SU-DHL-6 (cell line): Measurements from ENCODE around the gene BRSK2.

Experiments
- H2AFZ ChIP-seq: fragments of 200-600 bp; sonication (generic); 2 replicates; pipeline ENCODE4 v1.6.1; 2014; ENCODE audit warnings: low read depth, mild to moderate bottlenecking, moderate library complexity, mixed read lengths, antibody characterized with exemption, low read length; ENCODE audit not compliant: severe bottlenecking
- H3F3A ChIP-seq: fragments of 200-600 bp; shearing (Covaris generic); 2 replicates; pipeline ENCODE4 v1.6.0; 2016; ENCODE audit warnings: antibody characterized with exemption, mild to moderate bottlenecking; ENCODE audit not compliant: insufficient read depth
- H3K27ac ChIP-seq: fragments of 200-600 bp; sonication (generic); 2 replicates; pipeline ENCODE4 v1.5.1; 2016; ENCODE audit warnings: low read depth, mild to moderate bottlenecking, low read length, moderate library complexity, mixed read lengths
- H3K27me3 ChIP-seq: fragments of 200-600 bp; sonication (generic), shearing (Covaris generic); 2 replicates; pipeline ENCODE4 v1.6.0; 2014; ENCODE audit warnings: mild to moderate bottlenecking, low read length
- H3K36me3 ChIP-seq: fragments of 200-600 bp; sonication (generic); 2 replicates; pipeline ENCODE4 v1.6.1; 2014; ENCODE audit warnings: mild to moderate bottlenecking, low read length, mixed read lengths
- H3K4me2 ChIP-seq: fragments of 300-600, 200-600 bp; shearing (Covaris generic), sonication (generic); 2 replicates; pipeline ENCODE4 v1.6.0; 2014; ENCODE audit warnings: low read length, low read depth, mild to moderate bottlenecking; ENCODE audit not compliant: poor library complexity, severe bottlenecking
- H3K4me3 ChIP-seq: fragments of 200-600 bp; sonication (generic); 2 replicates; pipeline ENCODE4 v1.5.1; 2014; ENCODE audit warnings: antibody characterized with exemption, low read length, mild to moderate bottlenecking, mixed read lengths; ENCODE audit not compliant: insufficient read depth, poor library complexity, severe bottlenecking
- H3K79me2 ChIP-seq: fragments of 200-600 bp; sonication (generic); 2 replicates; pipeline ENCODE4 v1.6.1; 2014; ENCODE audit warnings: mild to moderate bottlenecking, low read length, moderate library complexity; ENCODE audit not compliant: insufficient read depth
- H3K9ac ChIP-seq: fragments of 200-600 bp; sonication (generic); 2 replicates; pipeline ENCODE4 v1.7.0; 2014; ENCODE audit warnings: mild to moderate bottlenecking, low read length
- H3K9me2 ChIP-seq: fragments of 200-600 bp; sonication (generic); replicated peaks from 2 replicates; pipeline ENCODE4 v1.6.1; 2014; ENCODE audit warnings: low read length; ENCODE audit not compliant: insufficient read depth
- H3K9me3 ChIP-seq: fragments of 200-600 bp; sonication (generic); 2 replicates; pipeline ENCODE4 v1.6.1; 2014; ENCODE audit warnings: low read length, mixed read lengths; ENCODE audit not compliant: insufficient read depth
- H4K20me1 ChIP-seq: fragments of 200-600 bp; sonication (generic); 2 replicates; pipeline ENCODE4 v1.6.1; 2014; ENCODE audit warnings: low read depth, mild to moderate bottlenecking, antibody characterized with exemption, low read length, moderate library complexity, mixed read lengths
- EZH2phosphoT487 ChIP-seq: fragments of 200-600 bp; sonication (generic), shearing (Covaris generic); conservative IDR thresholded peaks from 2 replicates; pipeline ENCODE4 v1.6.1; 2018; ENCODE audit warnings: mild to moderate bottlenecking, antibody characterized with exemption, low read length, moderate library complexity, mixed read lengths
- TF ChIP-seq, protein P1 (sequence below): fragments of 200-600 bp; sonication (generic); IDR thresholded peaks from one replicate; pipeline ENCODE4 v1.5.1; 2017; ENCODE audit warnings: antibody characterized with exemption, mild to moderate bottlenecking, low read length, moderate library complexity; ENCODE audit not compliant: insufficient read depth, poor library complexity, severe bottlenecking

Gene BRSK2

DNA sequence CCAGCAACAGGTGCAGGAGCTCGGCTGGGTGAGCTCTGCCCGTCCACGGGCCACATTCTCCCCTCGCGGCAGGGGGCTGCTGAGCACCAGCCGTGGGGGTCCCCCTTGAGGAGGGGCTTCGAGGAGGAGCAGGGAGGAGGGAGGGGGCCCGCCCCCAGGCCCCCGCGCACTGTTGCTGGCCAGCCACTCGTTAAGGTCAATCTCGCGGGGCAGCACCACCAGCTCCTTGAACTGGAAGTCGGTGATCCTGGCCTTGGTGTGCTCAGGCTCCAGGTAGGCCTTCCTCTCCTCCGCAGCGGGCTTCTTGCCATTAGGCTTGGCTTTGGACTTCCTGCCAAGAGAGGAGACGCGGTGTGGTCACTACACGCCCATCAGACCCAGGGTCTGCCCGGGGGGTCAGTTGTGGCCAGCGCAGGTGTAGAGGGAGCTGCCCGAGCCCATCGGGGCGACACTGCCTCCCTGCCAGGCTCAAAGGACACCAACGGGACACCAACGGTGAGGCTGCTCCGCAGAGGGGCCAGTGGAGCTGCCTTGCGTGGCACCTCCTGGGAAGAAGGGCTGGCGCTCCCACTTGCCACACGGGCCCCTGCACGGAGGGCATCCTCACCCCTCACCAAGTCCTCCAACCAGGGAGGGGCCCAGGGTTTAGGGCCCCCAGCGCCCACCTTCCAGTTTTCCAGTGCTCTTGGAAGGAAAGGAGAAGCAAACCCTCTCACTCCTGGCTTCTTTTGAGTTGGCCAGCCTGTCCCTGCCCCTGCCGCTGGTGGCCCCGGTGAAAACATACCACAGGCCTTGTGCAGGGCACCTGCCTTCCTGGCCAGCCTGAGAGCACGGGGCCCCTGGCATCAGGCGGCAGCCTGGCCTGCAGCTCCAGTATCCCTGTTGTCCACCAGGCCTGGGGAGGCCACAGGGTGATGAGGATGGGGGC, 91.1 kb downstream of the BRSK2 start:
- Histone ChIP-seq H2AFZ (no peak overlapping the region), H4K20me1 (no peaks in the 10 kb centered on the region), H3K9ac (no peak overlapping the region), H3F3A (no peaks in the 10 kb centered on the region), H3K27ac (no peak overlapping the region), H3K9me3 (no peaks in the 10 kb centered on the region), H3K9me2 (no peaks in the 10 kb centered on the region), H3K4me2 (no peak overlapping the region), H3K27me3 (no peaks in the 10 kb centered on the region), H3K36me3 (no peaks in the 10 kb centered on the region), H3K4me3 (no peak overlapping the region), H3K79me2 (no peaks in the 10 kb centered on the region)
- TF ChIP-seq EZH2phosphoT487 = no peak
- TF ChIP-seq, protein P1, sequence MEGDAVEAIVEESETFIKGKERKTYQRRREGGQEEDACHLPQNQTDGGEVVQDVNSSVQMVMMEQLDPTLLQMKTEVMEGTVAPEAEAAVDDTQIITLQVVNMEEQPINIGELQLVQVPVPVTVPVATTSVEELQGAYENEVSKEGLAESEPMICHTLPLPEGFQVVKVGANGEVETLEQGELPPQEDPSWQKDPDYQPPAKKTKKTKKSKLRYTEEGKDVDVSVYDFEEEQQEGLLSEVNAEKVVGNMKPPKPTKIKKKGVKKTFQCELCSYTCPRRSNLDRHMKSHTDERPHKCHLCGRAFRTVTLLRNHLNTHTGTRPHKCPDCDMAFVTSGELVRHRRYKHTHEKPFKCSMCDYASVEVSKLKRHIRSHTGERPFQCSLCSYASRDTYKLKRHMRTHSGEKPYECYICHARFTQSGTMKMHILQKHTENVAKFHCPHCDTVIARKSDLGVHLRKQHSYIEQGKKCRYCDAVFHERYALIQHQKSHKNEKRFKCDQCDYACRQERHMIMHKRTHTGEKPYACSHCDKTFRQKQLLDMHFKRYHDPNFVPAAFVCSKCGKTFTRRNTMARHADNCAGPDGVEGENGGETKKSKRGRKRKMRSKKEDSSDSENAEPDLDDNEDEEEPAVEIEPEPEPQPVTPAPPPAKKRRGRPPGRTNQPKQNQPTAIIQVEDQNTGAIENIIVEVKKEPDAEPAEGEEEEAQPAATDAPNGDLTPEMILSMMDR = no peak

DNA sequence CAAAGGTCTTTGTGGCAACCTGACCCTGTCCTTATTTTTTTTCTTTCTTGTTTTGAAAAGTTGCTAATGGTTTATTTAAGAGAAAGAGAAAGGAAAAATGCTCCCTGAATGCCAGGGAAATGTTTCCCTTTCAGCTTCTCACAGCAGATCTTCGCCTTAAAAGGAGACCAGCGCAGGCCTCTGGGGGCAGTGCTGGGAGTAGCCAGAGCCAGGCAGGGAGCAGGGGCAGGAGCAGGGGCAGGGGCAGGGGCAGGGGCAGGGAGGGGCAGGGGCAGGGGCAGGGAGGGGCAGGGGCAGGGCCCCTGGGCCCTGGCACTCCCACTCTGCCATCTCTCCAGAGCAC, 91.7 kb downstream of the BRSK2 start:
- Histone ChIP-seq H3K9me2 (no peaks in the 10 kb centered on the region), H3F3A (no peaks in the 10 kb centered on the region), H4K20me1 (no peaks in the 10 kb centered on the region), H3K36me3 (no peaks in the 10 kb centered on the region), H3K9ac (no peak overlapping the region), H3K4me2 (no peak overlapping the region), H3K79me2 (no peaks in the 10 kb centered on the region), H3K27ac (no peak overlapping the region), H3K9me3 (no peaks in the 10 kb centered on the region), H2AFZ (no peak overlapping the region), H3K4me3 (no peak overlapping the region), H3K27me3 (no peaks in the 10 kb centered on the region)
- no peak for TF ChIP-seq EZH2phosphoT487
- TF ChIP-seq, protein P1 = no peak

- Histone ChIP-seq H3K36me3 (no peaks in the 10 kb centered on the region), H3K9me3 (no peaks in the 10 kb centered on the region), H3K27me3 (no peaks in the 10 kb centered on the region), H2AFZ (no peak overlapping the region), H3K9me2 (no peaks in the 10 kb centered on the region), H3F3A (no peaks in the 10 kb centered on the region), H3K27ac (no peak overlapping the region), H3K4me2 (no peak overlapping the region), H3K79me2 (no peaks in the 10 kb centered on the region), H3K9ac (no peak overlapping the region), H3K4me3 (no peak overlapping the region), H4K20me1 (no peaks in the 10 kb centered on the region)
- TF ChIP-seq EZH2phosphoT487 = no peak
- TF ChIP-seq, protein P1 = no peak
Measured at GRCh38 chr11:1481861-1482441, 92.2 kb downstream of the BRSK2 start.
